Astrocyte (in vitro differentiated cells and primary cell): ENCODE results near the gene DOK6. TPM values are rescaled to one million over a fixed set of nuclear protein-coding genes. Genes with fewer than 3 reads are reported as not detected.

ENCODE experiments used
- DNase-seq: peaks from one replicate; pipeline ENCODE4 v3.0.0-alpha.2; 2010; ENCODE audit warnings: low read depth
- FAIRE-seq: peaks from 2 replicates; lab custom pipeline; 2011; peaks lifted over from hg19 to GRCh38; lab: Jason Lieb, UNC
- H2AFZ ChIP-seq: 2 replicates; pipeline ENCODE4 v1.6.0; 2012; ENCODE audit warnings: low read depth, low read length, inconsistent platforms
- H3K27ac ChIP-seq: 2 replicates; pipeline ENCODE4 v1.5.1; 2011; ENCODE audit warnings: low read depth, low read length, inconsistent platforms
- H3K27me3 ChIP-seq: 2 replicates; pipeline ENCODE4 v1.6.0; 2011; ENCODE audit warnings: low read length, inconsistent platforms; ENCODE audit not compliant: insufficient read depth
- H3K36me3 ChIP-seq: 2 replicates; pipeline ENCODE4 v1.5.1; 2011; ENCODE audit warnings: low read length, inconsistent platforms; ENCODE audit not compliant: insufficient read depth
- H3K4me1 ChIP-seq: 2 replicates; pipeline ENCODE4 v1.5.1; 2011; ENCODE audit warnings: low read length, inconsistent platforms; ENCODE audit not compliant: insufficient read depth
- H3K4me2 ChIP-seq: 2 replicates; pipeline ENCODE4 v1.6.0; 2012; ENCODE audit warnings: low read length, inconsistent platforms
- H3K4me3 ChIP-seq: 2 replicates; pipeline ENCODE4 v1.5.1; 2011; ENCODE audit warnings: low read depth, mild to moderate bottlenecking, low read length, inconsistent platforms; ENCODE audit not compliant: insufficient read depth
- H3K79me2 ChIP-seq: 2 replicates; pipeline ENCODE4 v1.6.0; 2012; ENCODE audit warnings: mild to moderate bottlenecking, low read length, inconsistent platforms; ENCODE audit not compliant: insufficient read depth
- H3K9ac ChIP-seq: 2 replicates; pipeline ENCODE4 v1.6.0; 2012; ENCODE audit warnings: mild to moderate bottlenecking, low read length, inconsistent platforms
- H3K9me3 ChIP-seq: 2 replicates; pipeline ENCODE4 v1.5.1; 2012; ENCODE audit warnings: low read depth, mild to moderate bottlenecking, low read length, inconsistent platforms; ENCODE audit not compliant: insufficient read depth
- H4K20me1 ChIP-seq: 2 replicates; pipeline ENCODE4 v1.6.0; 2012; ENCODE audit warnings: low read length, inconsistent platforms; ENCODE audit not compliant: insufficient read depth
- H3K27ac Mint-ChIP-seq: one replicate; pipeline ENCODE4 v1.8.0; 2021; ENCODE audit warnings: mild to moderate bottlenecking, mixed read lengths; ENCODE audit not compliant: unreplicated experiment
- H3K27me3 Mint-ChIP-seq: one replicate; pipeline ENCODE4 v1.8.0; 2021; ENCODE audit warnings: low read depth, mixed read lengths; ENCODE audit not compliant: unreplicated experiment
- H3K36me3 Mint-ChIP-seq: one replicate; pipeline ENCODE4 v1.8.0; 2021; ENCODE audit warnings: low read depth, mixed read lengths; ENCODE audit not compliant: unreplicated experiment
- H3K4me1 Mint-ChIP-seq: one replicate; pipeline ENCODE4 v1.8.0; 2021; ENCODE audit warnings: low read depth, mixed read lengths; ENCODE audit not compliant: unreplicated experiment
- H3K4me3 Mint-ChIP-seq: one replicate; pipeline ENCODE4 v1.8.0; 2021; ENCODE audit warnings: mild to moderate bottlenecking, moderate library complexity, mixed read lengths; ENCODE audit not compliant: unreplicated experiment
- H3K9me3 Mint-ChIP-seq: one replicate; pipeline ENCODE4 v1.8.0; 2021; ENCODE audit warnings: mild to moderate bottlenecking, mixed read lengths; ENCODE audit not compliant: unreplicated experiment
- EZH2 ChIP-seq: IDR thresholded peaks from 2 replicates; pipeline ENCODE4 v1.6.1; 2012; ENCODE audit warnings: mild to moderate bottlenecking, low read length, inconsistent platforms; ENCODE audit not compliant: insufficient read depth
- total RNA-seq: library from RNA; stranded (reverse); gene quantifications from 2 replicates; pipeline ENCODE4 v1.2.1, GENCODE V29; 2021
- TF ChIP-seq, protein P1 (sequence below): IDR thresholded peaks from 2 replicates; pipeline ENCODE4 v1.5.1; 2011; ENCODE audit warnings: low read depth, mild to moderate bottlenecking, inconsistent platforms, low read length, moderate library complexity; ENCODE audit not compliant: insufficient read depth

Gene DOK6
- total RNA-seq, 1 donor from 2014 or later = 2.9 TPM

DNA sequence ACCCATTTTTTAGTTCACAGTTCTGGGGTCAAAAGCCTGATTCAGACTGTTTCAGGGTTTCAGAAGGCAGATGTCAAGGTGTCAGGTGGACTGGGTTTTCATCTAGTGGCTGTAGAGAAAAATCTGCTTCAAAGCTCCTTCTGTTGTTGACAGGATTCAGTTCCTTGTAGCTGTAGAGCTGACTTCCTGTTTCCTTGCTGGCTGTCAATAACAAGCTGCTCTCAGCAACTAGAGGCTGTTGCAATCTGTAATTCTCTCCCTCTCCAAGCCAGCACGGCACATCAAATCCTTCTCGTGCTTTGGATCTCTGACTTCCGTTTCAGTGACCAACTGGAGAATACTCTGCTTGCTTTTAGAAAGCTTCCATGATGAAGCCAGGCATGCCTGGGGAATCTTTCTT, 179.4 kb downstream of the DOK6 start:
- H3K9me3 ChIP-seq = no peaks in the 10 kb centered on the region
- H3K4me3 Mint-ChIP-seq = no peak overlapping the region
- no peak overlapping the region for H3K27ac ChIP-seq
- H3K27me3 ChIP-seq = no peaks in the 10 kb centered on the region
- H2AFZ ChIP-seq = no peak overlapping the region
- no peaks in the 10 kb centered on the region for H3K4me1 Mint-ChIP-seq
- H3K4me2 ChIP-seq = no peak overlapping the region
- no peaks in the 10 kb centered on the region for H3K36me3 ChIP-seq
- H3K79me2 ChIP-seq = no peaks in the 10 kb centered on the region
- no peaks in the 10 kb centered on the region for H4K20me1 ChIP-seq
- H3K4me1 ChIP-seq = no peaks in the 10 kb centered on the region
- H3K4me3 ChIP-seq = no peak overlapping the region
- H3K27me3 Mint-ChIP-seq = no peaks in the 10 kb centered on the region
- DNase-seq (no peak), FAIRE-seq (no peak)
- no peak overlapping the region for H3K27ac Mint-ChIP-seq
- H3K9me3 Mint-ChIP-seq = no peaks in the 10 kb centered on the region
- TF ChIP-seq EZH2 = no peak
- TF ChIP-seq, protein P1, sequence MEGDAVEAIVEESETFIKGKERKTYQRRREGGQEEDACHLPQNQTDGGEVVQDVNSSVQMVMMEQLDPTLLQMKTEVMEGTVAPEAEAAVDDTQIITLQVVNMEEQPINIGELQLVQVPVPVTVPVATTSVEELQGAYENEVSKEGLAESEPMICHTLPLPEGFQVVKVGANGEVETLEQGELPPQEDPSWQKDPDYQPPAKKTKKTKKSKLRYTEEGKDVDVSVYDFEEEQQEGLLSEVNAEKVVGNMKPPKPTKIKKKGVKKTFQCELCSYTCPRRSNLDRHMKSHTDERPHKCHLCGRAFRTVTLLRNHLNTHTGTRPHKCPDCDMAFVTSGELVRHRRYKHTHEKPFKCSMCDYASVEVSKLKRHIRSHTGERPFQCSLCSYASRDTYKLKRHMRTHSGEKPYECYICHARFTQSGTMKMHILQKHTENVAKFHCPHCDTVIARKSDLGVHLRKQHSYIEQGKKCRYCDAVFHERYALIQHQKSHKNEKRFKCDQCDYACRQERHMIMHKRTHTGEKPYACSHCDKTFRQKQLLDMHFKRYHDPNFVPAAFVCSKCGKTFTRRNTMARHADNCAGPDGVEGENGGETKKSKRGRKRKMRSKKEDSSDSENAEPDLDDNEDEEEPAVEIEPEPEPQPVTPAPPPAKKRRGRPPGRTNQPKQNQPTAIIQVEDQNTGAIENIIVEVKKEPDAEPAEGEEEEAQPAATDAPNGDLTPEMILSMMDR = no peak
- no peaks in the 10 kb centered on the region for H3K36me3 Mint-ChIP-seq
- no peak overlapping the region for H3K9ac ChIP-seq

- Histone ChIP-seq H3K79me2 (no peaks in the 10 kb centered on the region), H3K9ac (no peak overlapping the region), H3K4me3 (no peak overlapping the region), H4K20me1 (no peaks in the 10 kb centered on the region), H3K27me3 (no peaks in the 10 kb centered on the region), H3K4me1 (no peaks in the 10 kb centered on the region), H3K27ac (no peak overlapping the region), H2AFZ (no peak overlapping the region), H3K36me3 (no peaks in the 10 kb centered on the region), H3K4me2 (no peak overlapping the region), H3K9me3 (no peaks in the 10 kb centered on the region)
- Mint-ChIP-seq H3K27me3 (no peaks in the 10 kb centered on the region), H3K9me3 (no peaks in the 10 kb centered on the region), H3K4me1 (no peaks in the 10 kb centered on the region), H3K27ac (no peak overlapping the region), H3K4me3 (no peak overlapping the region), H3K36me3 (no peaks in the 10 kb centered on the region)
- TF ChIP-seq EZH2 = no peak
- TF ChIP-seq, protein P1 = no peak
- FAIRE-seq (no peak), DNase-seq (no peak)
Observed at GRCh38 chr18:69584429-69584828, 183.7 kb downstream of the DOK6 start.

- Histone ChIP-seq H3K4me2 (no peak overlapping the region), H3K9ac (no peak overlapping the region), H3K79me2 (no peaks in the 10 kb centered on the region), H3K27me3 (no peaks in the 10 kb centered on the region), H4K20me1 (no peaks in the 10 kb centered on the region), H3K4me1 (no peaks in the 10 kb centered on the region), H3K9me3 (no peaks in the 10 kb centered on the region), H2AFZ (no peak overlapping the region), H3K36me3 (no peaks in the 10 kb centered on the region), H3K27ac (no peak overlapping the region), H3K4me3 (no peak overlapping the region)
- Mint-ChIP-seq H3K9me3 (no peaks in the 10 kb centered on the region), H3K36me3 (no peaks in the 10 kb centered on the region), H3K4me3 (no peak overlapping the region), H3K27ac (no peak overlapping the region), H3K4me1 (no peaks in the 10 kb centered on the region), H3K27me3 (no peaks in the 10 kb centered on the region)
- DNase-seq = no peak
- no peak for TF ChIP-seq EZH2
- TF ChIP-seq, protein P1 = no peak
- FAIRE-seq = no peak
Observed at GRCh38 chr18:69585696-69586095, 185.0 kb downstream of the DOK6 start.
